Keratinocyte (primary cell): Measurements from ENCODE around the gene NPPC. TPM values are rescaled to one million over a fixed set of nuclear protein-coding genes. Genes with fewer than 3 reads are reported as not detected.

Source experiments
- DNase-seq: peaks from one replicate; pipeline ENCODE4 v3.0.0-alpha.2; 2011; ENCODE audit warnings: low read depth, missing footprints, low spot score
- FAIRE-seq: peaks from 2 replicates; lab custom pipeline; 2011; peaks lifted over from hg19 to GRCh38; lab: Jason Lieb, UNC
- H2AFZ ChIP-seq: 2 replicates; pipeline ENCODE4 v1.6.0; 2012; ENCODE audit warnings: low read length, control low read depth, inconsistent platforms; ENCODE audit not compliant: control insufficient read depth
- H3K27ac ChIP-seq: 2 replicates; pipeline ENCODE4 v1.5.1; 2011; ENCODE audit warnings: low read length; ENCODE audit not compliant: control insufficient read depth, insufficient read depth
- H3K27me3 ChIP-seq: 3 replicates; pipeline ENCODE4 v1.6.0; 2011; ENCODE audit warnings: low read length; ENCODE audit not compliant: control insufficient read depth, insufficient read depth; ENCODE audit errors: extremely low read depth
- H3K36me3 ChIP-seq, 2 experiments: 2 replicates in 1 of 2; 3 replicates in 1 of 2; pipeline ENCODE4 v1.5.1; 2011; ENCODE audit warnings: low read length in 2 of 2, mild to moderate bottlenecking in 1 of 2; ENCODE audit not compliant: control insufficient read depth in 2 of 2, insufficient read depth in 2 of 2; ENCODE audit errors: extremely low read depth in 1 of 2
- H3K4me1 ChIP-seq: 3 replicates; pipeline ENCODE4 v1.5.1; 2011; ENCODE audit warnings: low read length; ENCODE audit not compliant: control insufficient read depth, insufficient read depth; ENCODE audit errors: extremely low read depth
- H3K4me2 ChIP-seq: 3 replicates; pipeline ENCODE4 v1.6.0; 2011; ENCODE audit warnings: low read depth, low read length; ENCODE audit not compliant: control insufficient read depth, insufficient read depth; ENCODE audit errors: extremely low read depth
- H3K4me3 ChIP-seq, 3 experiments: fragments of 200-600 bp in 1 of 3; sonication (generic) in 1 of 3; 2 replicates in 2 of 3; 3 replicates in 1 of 3; pipeline ENCODE4 v1.5.1; 2011 to 2016; ENCODE audit warnings: low read length in 3 of 3, mild to moderate bottlenecking in 3 of 3, control low read depth in 2 of 3, inconsistent platforms in 1 of 3, low read depth in 1 of 3, mixed read lengths in 1 of 3, mixed run types in 1 of 3, moderate library complexity in 1 of 3; ENCODE audit not compliant: control insufficient read depth in 2 of 3, insufficient read depth in 2 of 3; ENCODE audit errors: extremely low read depth in 1 of 3
- H3K79me2 ChIP-seq: 2 replicates; pipeline ENCODE4 v1.6.0; 2012; ENCODE audit warnings: low read length; ENCODE audit not compliant: control insufficient read depth, insufficient read depth
- H3K9ac ChIP-seq: 3 replicates; pipeline ENCODE4 v1.6.0; 2011; ENCODE audit warnings: low read length; ENCODE audit not compliant: control insufficient read depth, insufficient read depth; ENCODE audit errors: extremely low read depth
- H3K9me1 ChIP-seq: 3 replicates; pipeline ENCODE4 v1.6.0; 2011; ENCODE audit warnings: low read length; ENCODE audit not compliant: control insufficient read depth, insufficient read depth; ENCODE audit errors: extremely low read depth
- H3K9me3 ChIP-seq: 2 replicates; pipeline ENCODE4 v1.5.1; 2012; ENCODE audit warnings: low read depth, low read length; ENCODE audit not compliant: control insufficient read depth
- H4K20me1 ChIP-seq: 3 replicates; pipeline ENCODE4 v1.6.0; 2011; ENCODE audit warnings: low read length; ENCODE audit not compliant: control insufficient read depth, insufficient read depth; ENCODE audit errors: extremely low read depth
- CTCF ChIP-seq, 3 experiments: IDR thresholded peaks in 1 of 3; conservative IDR thresholded peaks in 1 of 3; optimal IDR thresholded peaks in 1 of 3; 2 replicates in 2 of 3; 3 replicates in 1 of 3; pipeline versions ENCODE3 to v1.5.1; 2011; ENCODE audit warnings: low read length in 3 of 3, mild to moderate bottlenecking in 3 of 3, moderate library complexity in 2 of 3, control low read depth in 1 of 3, inconsistent platforms in 1 of 3; ENCODE audit not compliant: insufficient read depth in 2 of 3; ENCODE audit errors: extremely low read depth in 1 of 3
- EZH2 ChIP-seq: IDR thresholded peaks from one replicate; pipeline ENCODE4 v1.6.1; 2012; ENCODE audit warnings: inconsistent platforms, mild to moderate bottlenecking, low read length, moderate library complexity
- dilution Hi-C: fragments of 300-500 bp; cut with MboI; formaldehyde crosslinking; loops from one replicate; pipeline ENCODE4 v1.7.0; 2020; ENCODE audit warnings: low sequenced_read_pairs; ENCODE audit not compliant: extremely low pct_ligation_motif_present
- polyA plus RNA-seq, 5 experiments: library from polyadenylated mRNA; depleted of rRNA in 3 of 5; stranded (reverse) in 3 of 5; stranded (forward) in 1 of 5; unstranded in 1 of 5; fragments of >200 nt; gene quantifications; 1 replicate in 1 of 5; 2 replicates in 3 of 5; 3 replicates in 1 of 5; pipeline versions ENCODE4 v1.2.1 to v1.2.3, GENCODE V29; 2011 to 2012; ENCODE audit warnings: missing spikeins in 2 of 5, low read depth in 1 of 5, low replicate concordance in 1 of 5

The NPPC gene
- polyA plus RNA-seq, 1 donor (not counting 4 experiments of a cell fraction or from before 2014, with no cell fraction given) = not detected

- Histone ChIP-seq H3K4me3 (no peak overlapping the region), H3K4me1 (peaks cover 16% of the 10 kb centered on the region), H3K79me2 (peaks cover 76% of the 10 kb centered on the region), H4K20me1 (no peaks in the 10 kb centered on the region), H3K27me3 (no peaks in the 10 kb centered on the region), H3K9me1 (no peaks in the 10 kb centered on the region), H3K36me3 (no peaks in the 10 kb centered on the region), H3K9me3 (no peaks in the 10 kb centered on the region), H3K4me2 (no peak overlapping the region), H3K9ac (no peak overlapping the region), H3K27ac (no peak overlapping the region), H2AFZ (no peak overlapping the region)
- no peak for DNase-seq
- dilution Hi-C loops = no loop called here
- no peak for FAIRE-seq
- no peak for TF ChIP-seq EZH2
- no peak for TF ChIP-seq CTCF (optimal IDR thresholded peaks at IDR 0.05 in 1 of 3, IDR thresholded peaks at IDR 0.05 in 1 of 3, conservative IDR thresholded peaks at IDR 0.05 in 1 of 3; ENCODE audit: extremely low read depth in 1 of 3, insufficient read depth in 2 of 3, low read length in 3 of 3)
These were observed 40.7 kb upstream of the NPPC start for GRCh38 chr2:231966886-231967285.

GRCh38 chr2:231965102-231965501, 38.9 kb upstream of the NPPC start:
- FAIRE-seq = peak; percentile 34
- Histone ChIP-seq H3K4me3 (no peak overlapping the region), H3K4me2 (no peak overlapping the region), H3K4me1 (peaks cover 19% of the 10 kb centered on the region), H3K27ac (no peak overlapping the region), H3K79me2 (peaks cover 70% of the 10 kb centered on the region), H3K27me3 (no peaks in the 10 kb centered on the region), H2AFZ (no peak overlapping the region), H3K9ac (no peak overlapping the region), H4K20me1 (no peaks in the 10 kb centered on the region), H3K9me3 (no peaks in the 10 kb centered on the region), H3K36me3 (no peaks in the 10 kb centered on the region), H3K9me1 (no peaks in the 10 kb centered on the region)
- dilution Hi-C loops = no loop called here
- no peak for DNase-seq
- TF ChIP-seq CTCF (optimal IDR thresholded peaks at IDR 0.05 in 1 of 3, IDR thresholded peaks at IDR 0.05 in 1 of 3, conservative IDR thresholded peaks at IDR 0.05 in 1 of 3; ENCODE audit: extremely low read depth in 1 of 3, insufficient read depth in 2 of 3, low read length in 3 of 3) = no peak
